A549 treated with CpdA at 1 μM for 4 hours (cell line): ENCODE measurements around the gene UCP3. TPM values are rescaled to one million over a fixed set of nuclear protein-coding genes. Genes with fewer than 3 reads are reported as not detected.

ENCODE experiments used
- total RNA-seq: library from RNA; stranded (reverse); fragments of 200-300 nt; extraction: Qiagen RNA extraction; gene quantifications from 5 replicates; pipeline ENCODE4 v1.2.3, GENCODE V29; 2022; ENCODE audit warnings: low read depth

UCP3 gene
- 1.0 to 2.0 TPM (median 1.7 TPM) in 5 replicates for total RNA-seq

DNA sequence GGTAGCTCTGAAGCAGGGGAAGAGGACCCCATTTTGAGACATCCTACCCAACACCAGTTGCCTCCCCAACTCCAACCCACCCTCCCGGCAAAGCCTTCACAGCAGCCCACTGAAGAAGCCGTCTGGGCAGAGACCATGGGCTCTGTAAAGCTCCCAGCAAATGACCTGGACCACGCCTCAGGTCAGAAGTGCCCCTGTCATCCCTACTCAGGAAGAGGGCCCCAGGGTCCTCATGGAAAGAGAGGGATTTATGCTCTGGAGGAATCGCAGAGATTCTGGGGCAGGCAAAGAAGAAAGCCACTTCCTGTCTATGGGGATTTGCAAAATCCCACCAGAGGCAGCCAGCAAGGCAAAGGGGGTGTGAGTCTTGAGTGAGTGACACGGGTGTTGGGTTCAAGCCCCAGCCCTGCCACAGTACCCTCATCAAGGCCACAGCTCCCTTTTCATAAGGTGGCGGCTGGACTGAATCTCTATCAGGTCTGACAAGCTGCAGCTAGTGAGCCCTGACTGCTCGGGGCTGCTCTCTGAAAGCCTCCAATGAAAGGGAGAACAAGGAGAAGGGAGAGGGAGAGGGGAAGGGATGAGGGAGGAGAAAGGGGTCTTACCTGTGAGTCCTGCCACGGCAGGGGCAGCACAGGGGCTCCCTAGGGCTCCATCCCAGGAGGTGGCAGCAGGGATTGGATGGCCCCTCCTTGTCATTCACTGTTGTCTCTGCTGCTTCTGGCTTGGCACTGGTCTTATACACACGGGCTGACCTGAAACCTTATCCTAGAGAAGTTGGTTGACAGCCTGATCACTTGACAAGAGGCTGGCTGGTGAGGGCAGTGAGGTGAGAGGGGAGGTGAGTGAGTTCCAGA, at the start of gene UCP3:
UCP3 (minus strand) TSS at position 713 of the 857 bp plus-strand sequence. CDS start 2,043 bp downstream, outside the sequence.

DNA sequence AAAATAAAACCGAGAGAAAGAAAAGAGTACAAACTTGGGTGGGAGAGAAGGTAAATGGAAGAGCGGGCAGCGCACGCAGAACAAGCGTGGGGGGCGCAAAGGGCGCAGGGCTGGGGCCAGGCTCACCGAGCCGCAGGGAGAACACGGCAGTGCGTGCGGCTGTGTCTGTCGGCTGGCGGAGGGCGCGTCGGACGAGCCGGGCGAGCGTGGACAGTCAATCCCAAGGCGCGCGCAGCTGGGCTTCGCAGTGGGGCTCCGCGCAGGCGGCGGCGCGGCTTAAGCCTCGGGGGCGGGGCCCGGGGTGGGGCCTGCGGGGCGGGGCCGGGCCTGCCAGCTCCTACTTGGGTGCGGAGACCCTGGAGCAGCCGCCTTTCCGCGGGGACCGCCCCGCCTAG, 26.3 kb downstream of the UCP3 start, which contains the start of gene UCP2:
UCP2 (minus strand) TSS at position 249 of the 395 bp plus-strand sequence. CDS start 4,465 bp downstream, outside the sequence.

DNA sequence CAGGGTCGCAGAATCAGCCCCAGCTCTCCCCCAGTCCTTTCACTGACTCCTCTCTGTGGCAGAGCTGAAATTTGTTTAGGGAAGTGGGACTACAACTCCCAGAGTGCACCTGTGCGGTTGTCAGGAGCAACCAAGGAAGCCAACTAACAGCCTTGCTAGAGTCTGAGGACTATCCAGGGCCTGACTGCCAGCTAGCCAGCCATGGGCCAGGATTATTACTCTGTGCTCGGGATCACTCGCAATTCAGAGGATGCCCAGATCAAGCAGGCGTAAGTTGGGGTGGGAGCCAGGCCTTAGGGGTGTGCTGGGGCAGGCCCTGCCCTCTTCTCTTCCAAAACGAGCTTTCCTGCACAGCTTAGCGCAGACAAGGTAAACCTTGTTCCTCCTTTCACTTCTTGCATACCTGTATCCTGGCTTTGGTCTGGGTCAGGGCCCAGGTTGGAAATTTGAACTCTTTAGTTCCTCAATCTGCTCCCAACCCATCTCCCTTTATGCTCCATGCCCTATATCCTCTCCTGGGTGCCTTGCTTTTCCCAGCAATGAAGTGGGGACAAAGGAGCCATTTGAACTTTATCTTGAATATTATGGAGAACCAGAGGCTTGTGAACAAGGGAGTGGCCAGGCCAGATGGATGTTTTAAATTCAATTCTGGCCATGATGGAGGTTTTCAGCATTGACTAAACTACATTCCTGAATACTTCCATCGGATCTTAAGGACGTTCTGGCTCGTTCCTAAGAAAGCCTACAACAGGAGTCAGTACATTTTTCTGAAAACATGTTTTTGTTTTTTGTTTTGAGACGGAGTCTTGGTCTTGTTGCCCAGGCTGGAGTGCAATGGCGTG, 57.8 kb downstream of the UCP3 start, which contains the start of gene DNAJB13:
DNAJB13 (plus strand) TSS at position 158 of the 842 bp plus-strand sequence; CDS start at position 202, 44 bp downstream.

Other genes starting within 250 kb of the UCP3 start
- gene RAB6A, start 248.0 kb downstream of the UCP3 start, total RNA-seq = 51.2 to 63.4 TPM (median 60.5 TPM) in 5 replicates
- 44.9 to 58.6 TPM (median 51.8 TPM) in 5 replicates for gene MRPL48, start 221.2 kb downstream of the UCP3 start, total RNA-seq
- gene COA4, start 132.2 kb downstream of the UCP3 start, total RNA-seq = 125 to 145 TPM (median 138 TPM) in 5 replicates
- 11.6 to 13.5 TPM (median 12.5 TPM) in 5 replicates for gene PAAF1, start 132.1 kb downstream of the UCP3 start, total RNA-seq
- gene DNAJB13, start 58.1 kb downstream of the UCP3 start, total RNA-seq = 0.23 to 0.45 TPM (median 0.30 TPM) in 4 of 5 replicates, not detected in the other
- gene UCP2, start 26.2 kb downstream of the UCP3 start, total RNA-seq = 60.1 to 93.0 TPM (median 67.0 TPM) in 5 replicates
- gene C2CD3, start 161.9 kb upstream of the UCP3 start, total RNA-seq = 16.8 to 19.1 TPM (median 17.2 TPM) in 5 replicates
- gene PPME1, start 162.2 kb upstream of the UCP3 start, total RNA-seq = 49.2 to 59.6 TPM (median 58.7 TPM) in 5 replicates